GM12878 (cell line): ENCODE measurements around the gene DNTT. TPM values are rescaled to one million over a fixed set of nuclear protein-coding genes. Genes with fewer than 3 reads are reported as not detected.

Experiments used
- ATAC-seq: fragments of 200-7000 bp; cut with Tn5 transposase; 3 replicates; pipeline ENCODE4 v1.9.1; 2020; ENCODE audit warnings: mild to moderate bottlenecking, moderate library complexity
- BruUV-seq: library from RNA; stranded (reverse); fragments of 400-500 nt; replicated peaks from 2 replicates; lab custom pipeline; 2021; lab: Mats Ljungman, UMichigan
- CTCF ChIA-PET: fragments of 300-600 bp; sonication (Branson Sonifier 250); formaldehyde crosslinking; extraction: SDS; loops from one replicate; lab custom pipeline; 2021; ENCODE audit warnings: inconsistent platforms; lab: Yijun Ruan, JAX
- POLR2A ChIA-PET: fragments of 350-600 bp; formaldehyde crosslinking; extraction: SDS; loops from one replicate; lab custom pipeline; 2021; ENCODE audit warnings: inconsistent platforms; lab: Charles Lee
- RAD21 ChIA-PET: fragments of 300-600 bp; sonication (Branson Sonifier 250); formaldehyde crosslinking; loops from one replicate; lab custom pipeline; 2023; ENCODE audit warnings: antibody characterized with exemption; ENCODE audit not compliant: unreplicated experiment; lab: Charles Lee
- SMC1A ChIA-PET: fragments of 300-600 bp; sonication (Branson Sonifier 250); formaldehyde crosslinking; loops from one replicate; lab custom pipeline; 2023; ENCODE audit not compliant: unreplicated experiment, uncharacterized antibody; lab: Charles Lee
- DNase-seq: peaks from one replicate; pipeline ENCODE4 v3.0.0-alpha.2; 2011; ENCODE audit warnings: low read depth, low spot score
- FAIRE-seq: peaks from 3 replicates; lab custom pipeline; 2011; peaks lifted over from hg19 to GRCh38; lab: Jason Lieb, UNC
- H2AFZ ChIP-seq: 2 replicates; pipeline ENCODE4 v1.6.0; 2011; ENCODE audit warnings: low read depth, low read length, control low read depth; ENCODE audit not compliant: control insufficient read depth
- H3K27ac ChIP-seq: 2 replicates; pipeline ENCODE4 v1.5.1; 2011; ENCODE audit warnings: control low read depth; ENCODE audit not compliant: control insufficient read depth, insufficient read depth
- H3K27me3 ChIP-seq, 2 experiments: replicated peaks in 1 of 2; 2 replicates each; pipeline versions ENCODE4 v1.6.0 to v1.6.1; 2011; ENCODE audit warnings: low read length in 1 of 2; ENCODE audit not compliant: control insufficient read depth in 2 of 2, insufficient read depth in 2 of 2
- H3K36me3 ChIP-seq, 2 experiments: 2 replicates each; pipeline ENCODE4 v1.5.1; 2011; ENCODE audit warnings: low read length in 1 of 2; ENCODE audit not compliant: control insufficient read depth in 2 of 2, insufficient read depth in 2 of 2
- H3K4me1 ChIP-seq: 2 replicates; pipeline ENCODE4 v1.6.1; 2011; ENCODE audit warnings: mild to moderate bottlenecking, low read length, moderate library complexity, mixed read lengths; ENCODE audit not compliant: control insufficient read depth, insufficient read depth
- H3K4me2 ChIP-seq: 2 replicates; pipeline ENCODE4 v1.6.0; 2011; ENCODE audit warnings: control low read depth; ENCODE audit not compliant: control insufficient read depth, insufficient read depth
- H3K4me3 ChIP-seq: fragments of 200-600 bp; sonication (generic); 2 replicates; pipeline ENCODE4 v1.5.1; 2016
- H3K79me2 ChIP-seq: 2 replicates; pipeline ENCODE4 v1.6.0; 2011; ENCODE audit warnings: low read length; ENCODE audit not compliant: control insufficient read depth, insufficient read depth
- H3K9ac ChIP-seq: 2 replicates; pipeline ENCODE4 v1.8.0; 2011; ENCODE audit warnings: low read length, control low read depth, mixed read lengths; ENCODE audit not compliant: control insufficient read depth, insufficient read depth
- H3K9me3 ChIP-seq: replicated peaks from 3 replicates; pipeline ENCODE4 v1.5.1; 2011; ENCODE audit warnings: mild to moderate bottlenecking, low read length; ENCODE audit not compliant: control insufficient read depth, insufficient read depth
- H4K20me1 ChIP-seq: 2 replicates; pipeline ENCODE4 v1.6.0; 2011; ENCODE audit not compliant: control insufficient read depth, insufficient read depth
- TARDBP ChIP-seq: IDR thresholded peaks from 2 replicates; pipeline ENCODE4 v1.6.1; 2016; ENCODE audit warnings: borderline replicate concordance
- ZNF207 ChIP-seq: fragments of 450-650 bp; IDR thresholded peaks from 2 replicates; pipeline ENCODE4 v1.6.1; 2014; ENCODE audit warnings: antibody characterized with exemption, mild to moderate bottlenecking, borderline replicate concordance
- ZNF274 ChIP-seq: IDR thresholded peaks from one replicate; pipeline ENCODE4 v1.8.0; 2011; ENCODE audit not compliant: insufficient read length, insufficient read depth
- ZNF622 ChIP-seq: fragments of 450-650 bp; IDR thresholded peaks from 2 replicates; pipeline ENCODE4 v1.6.1; 2017; ENCODE audit warnings: mild to moderate bottlenecking, inconsistent platforms
- ZSCAN29 ChIP-seq: fragments of 450-650 bp; IDR thresholded peaks from 2 replicates; pipeline ENCODE4 v1.6.1; 2017; ENCODE audit warnings: mild to moderate bottlenecking, moderate library complexity
- WGBS: methylation state at CpG from one replicate; pipeline ENCODE4 v1.1.6; 2016; ENCODE audit warnings: low lambda C conversion rate; ENCODE audit not compliant: insufficient replicate concordance, insufficient coverage; ENCODE audit errors: missing lambda C conversion rate; 5-methylcytosine and 5-hydroxymethylcytosine counted together
- in situ Hi-C: fragments of 300-500 bp; cut with MboI; formaldehyde crosslinking; loops from 9 replicates; pipeline ENCODE4 v1.14.3; 2018; ENCODE audit warnings: mixed read lengths
- intact Hi-C: fragments of 100-400 bp; cut with micrococcal nuclease; formaldehyde crosslinking; loops from one replicate; pipeline ENCODE4 v1.14.2; 2022; ENCODE audit not compliant: unreplicated experiment
- polyA plus RNA-seq, 11 experiments: library from polyadenylated mRNA; depleted of rRNA in 4 of 11; unstranded in 6 of 11; stranded (reverse) in 5 of 11; fragments of >200 nt; fragmentation: Nextera tagmentation in 4 of 11; fragmentation: Illumina TruSeq in 1 of 11; extraction: Ambion mirVana in 4 of 11; extraction: Trizol in 1 of 11; gene quantifications; 1 replicate in 1 of 11; 2 replicates in 10 of 11; pipeline versions ENCODE4 v1.2.1 to v1.2.3, GENCODE V29; 2011 to 2016; ENCODE audit warnings: inconsistent platforms in 2 of 11, missing spikeins in 2 of 11, low read depth in 1 of 11
- total RNA-seq, 4 experiments: library from RNA; depleted of rRNA in 3 of 4; stranded (reverse); fragments of >200 nt in 3 of 4; fragmentation: Illumina TruSeq in 1 of 4; extraction: Trizol in 1 of 4; gene quantifications; 2 replicates each; pipeline versions ENCODE4 v1.2.1 to v1.2.3, GENCODE V29; 2013 to 2021

Gene DNTT
- total and polyA plus RNA-seq, 10 of the 15 experiments (the other 5 are each of a cell fraction or from before 2014, with no cell fraction given): 0.06 to 0.13 (median 0.09) TPM; not detected in 5

GRCh38 chr10:96270571-96270970 lies 33.7 kb upstream of the DNTT start:
- WGBS: 0% methylated on average over 2 of the region's 2 CpGs
- ATAC-seq: no peak
- H4K20me1 ChIP-seq: no peaks in the 10 kb centered on the region
- peaks cover 2 to 7% of the 10 kb centered on the region in 2 experiments; a peak in 3 of 4 replicates for H3K36me3 ChIP-seq
- TF ChIP-seq ZNF274 (no peak), ZSCAN29 (no peak), ZNF207 (no peak), ZNF622 (no peak), TARDBP (no peak)
- peak overlapping the region; percentile 85 for H3K4me2 ChIP-seq
- H2AFZ ChIP-seq: no peak overlapping the region
- H3K9me3 ChIP-seq: no peaks in the 10 kb centered on the region
- ChIA-PET SMC1A (interaction anchor here (0.7 to 12.9 kb wide), 15 partner anchors 9 to 207 kb away, joined by 3 to 305 read pairs (median 19); partner anchors contain the start of gene ZNF518A), CTCF (interaction anchor here (0.7 to 15.0 kb wide), 11 partner anchors 8 to 254 kb away, joined by 3 to 219 read pairs (median 6); no protein-coding TSS in a partner anchor), RAD21 (interaction anchor here (0.8 to 19.3 kb wide), 13 partner anchors 10 to 577 kb away, joined by 3 to 362 read pairs (median 6); partner anchors contain the start of genes TCTN3 and ZNF518A), POLR2A (interaction anchor here (0.6 to 9.8 kb wide), 17 partner anchors 9 to 975 kb away, joined by 3 to 174 read pairs (median 8); no protein-coding TSS in a partner anchor)
- BruUV-seq: no TSS peak
- DNase-seq: no peak
- no peaks in the 10 kb centered on the region for H3K27me3 ChIP-seq
- intact Hi-C loops (loop anchor here (10.0 kb wide), 2 partner anchors 486 to 976 kb away; partner anchors contain the start of gene PDLIM1), in situ Hi-C loops (loop anchor here (10.0 kb wide), 1 partner anchor 986 kb away; no protein-coding TSS in a partner anchor)
- peaks cover 30% of the 10 kb centered on the region for H3K4me1 ChIP-seq
- H3K79me2 ChIP-seq: peaks cover 76% of the 10 kb centered on the region
- peak overlapping the region; percentile 98 for H3K27ac ChIP-seq
- no peak for FAIRE-seq
- H3K4me3 ChIP-seq: peak overlapping the region; percentile 89
- peak overlapping the region; percentile 93 for H3K9ac ChIP-seq
